Osteoblast (primary cell): Measurements from ENCODE around the gene IKZF2. TPM values are rescaled to one million over a fixed set of nuclear protein-coding genes. Genes with fewer than 3 reads are reported as not detected.

Source experiments
- DNase-seq: peaks from one replicate; pipeline ENCODE4 v3.0.0; 2011; ENCODE audit warnings: low spot score, mixed read lengths; ENCODE audit not compliant: insufficient read length; ENCODE audit errors: missing footprints
- H2AFZ ChIP-seq: 2 replicates; pipeline ENCODE4 v1.6.0; 2011; ENCODE audit warnings: mild to moderate bottlenecking, low read length
- H3K27ac ChIP-seq: 2 replicates; pipeline ENCODE4 v1.5.1; 2011; ENCODE audit warnings: mild to moderate bottlenecking, low read depth, low read length, moderate library complexity
- H3K27me3 ChIP-seq: 2 replicates; pipeline ENCODE4 v1.6.0; 2012; ENCODE audit warnings: mild to moderate bottlenecking, control low read depth, inconsistent platforms, low read length, moderate library complexity; ENCODE audit not compliant: insufficient read depth
- H3K36me3 ChIP-seq: 2 replicates; pipeline ENCODE4 v1.5.1; 2011; ENCODE audit warnings: mild to moderate bottlenecking, low read length, control low read depth, moderate library complexity; ENCODE audit not compliant: insufficient read depth
- H3K4me1 ChIP-seq: 2 replicates; pipeline ENCODE4 v1.5.1; 2011; ENCODE audit warnings: mild to moderate bottlenecking, low read length, control low read depth, moderate library complexity; ENCODE audit not compliant: insufficient read depth
- H3K4me2 ChIP-seq: 2 replicates; pipeline ENCODE4 v1.6.0; 2011; ENCODE audit warnings: mild to moderate bottlenecking, low read length; ENCODE audit not compliant: insufficient read depth
- H3K4me3 ChIP-seq: fragments of 200-600 bp; sonication (generic); 3 replicates; pipeline ENCODE4 v1.5.1; 2012; ENCODE audit warnings: mild to moderate bottlenecking, low read length, inconsistent platforms; ENCODE audit not compliant: insufficient read depth
- H3K79me2 ChIP-seq: 2 replicates; pipeline ENCODE4 v1.6.0; 2012; ENCODE audit warnings: mild to moderate bottlenecking, low read length, control low read depth, inconsistent platforms; ENCODE audit not compliant: insufficient read depth
- H3K9me3 ChIP-seq: 2 replicates; pipeline ENCODE4 v1.5.1; 2011; ENCODE audit warnings: low read depth, low read length, control low read depth
- H4K20me1 ChIP-seq: 2 replicates; pipeline ENCODE4 v1.6.0; 2012; ENCODE audit warnings: mild to moderate bottlenecking, low read length, control low read depth; ENCODE audit not compliant: insufficient read depth
- total RNA-seq: library from RNA; depleted of rRNA; stranded (reverse); fragments of >200 nt; gene quantifications from 2 replicates; pipeline ENCODE4 v1.2.3, GENCODE V29; 2012
- TF ChIP-seq, protein P1 (sequence below): IDR thresholded peaks from 2 replicates; pipeline ENCODE4 v1.5.1; 2011; ENCODE audit warnings: mild to moderate bottlenecking, low read depth, low read length, moderate library complexity; ENCODE audit errors: extremely low read depth

The IKZF2 gene
- total RNA-seq, 1 donor = 11.9 TPM

DNA sequence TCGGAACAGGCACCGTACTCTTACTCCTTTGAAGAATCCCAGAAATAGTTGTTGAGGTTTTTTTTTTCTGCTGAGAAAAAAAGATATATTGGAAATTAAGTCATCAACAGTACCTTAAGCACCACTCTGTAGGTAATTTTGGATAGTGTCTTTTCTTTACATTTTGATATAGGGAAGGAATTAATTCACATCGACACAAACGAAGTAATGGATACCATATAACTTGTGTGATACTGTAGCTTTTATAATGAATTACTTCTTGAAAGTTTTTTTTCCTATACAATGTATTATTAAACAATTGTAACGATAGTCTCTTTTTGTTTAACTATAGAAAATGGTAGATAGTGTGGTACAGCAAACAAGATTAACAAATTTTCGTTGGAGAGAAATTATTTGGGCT is 1.5 kb upstream of the IKZF2 start:
- Histone ChIP-seq H3K27ac (peak overlapping the region; percentile 76), H3K4me3 (peak overlapping the region; percentile 74), H3K79me2 (peaks cover 8% of the 10 kb centered on the region), H2AFZ (peak overlapping the region; percentile 83), H3K27me3 (no peaks in the 10 kb centered on the region), H3K36me3 (no peaks in the 10 kb centered on the region), H3K4me2 (peak overlapping the region; percentile 85), H3K4me1 (peaks cover 15% of the 10 kb centered on the region), H3K9me3 (no peaks in the 10 kb centered on the region), H4K20me1 (no peaks in the 10 kb centered on the region)
- DNase-seq = peak; percentile 82
- TF ChIP-seq, protein P1, sequence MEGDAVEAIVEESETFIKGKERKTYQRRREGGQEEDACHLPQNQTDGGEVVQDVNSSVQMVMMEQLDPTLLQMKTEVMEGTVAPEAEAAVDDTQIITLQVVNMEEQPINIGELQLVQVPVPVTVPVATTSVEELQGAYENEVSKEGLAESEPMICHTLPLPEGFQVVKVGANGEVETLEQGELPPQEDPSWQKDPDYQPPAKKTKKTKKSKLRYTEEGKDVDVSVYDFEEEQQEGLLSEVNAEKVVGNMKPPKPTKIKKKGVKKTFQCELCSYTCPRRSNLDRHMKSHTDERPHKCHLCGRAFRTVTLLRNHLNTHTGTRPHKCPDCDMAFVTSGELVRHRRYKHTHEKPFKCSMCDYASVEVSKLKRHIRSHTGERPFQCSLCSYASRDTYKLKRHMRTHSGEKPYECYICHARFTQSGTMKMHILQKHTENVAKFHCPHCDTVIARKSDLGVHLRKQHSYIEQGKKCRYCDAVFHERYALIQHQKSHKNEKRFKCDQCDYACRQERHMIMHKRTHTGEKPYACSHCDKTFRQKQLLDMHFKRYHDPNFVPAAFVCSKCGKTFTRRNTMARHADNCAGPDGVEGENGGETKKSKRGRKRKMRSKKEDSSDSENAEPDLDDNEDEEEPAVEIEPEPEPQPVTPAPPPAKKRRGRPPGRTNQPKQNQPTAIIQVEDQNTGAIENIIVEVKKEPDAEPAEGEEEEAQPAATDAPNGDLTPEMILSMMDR = no peak

DNA sequence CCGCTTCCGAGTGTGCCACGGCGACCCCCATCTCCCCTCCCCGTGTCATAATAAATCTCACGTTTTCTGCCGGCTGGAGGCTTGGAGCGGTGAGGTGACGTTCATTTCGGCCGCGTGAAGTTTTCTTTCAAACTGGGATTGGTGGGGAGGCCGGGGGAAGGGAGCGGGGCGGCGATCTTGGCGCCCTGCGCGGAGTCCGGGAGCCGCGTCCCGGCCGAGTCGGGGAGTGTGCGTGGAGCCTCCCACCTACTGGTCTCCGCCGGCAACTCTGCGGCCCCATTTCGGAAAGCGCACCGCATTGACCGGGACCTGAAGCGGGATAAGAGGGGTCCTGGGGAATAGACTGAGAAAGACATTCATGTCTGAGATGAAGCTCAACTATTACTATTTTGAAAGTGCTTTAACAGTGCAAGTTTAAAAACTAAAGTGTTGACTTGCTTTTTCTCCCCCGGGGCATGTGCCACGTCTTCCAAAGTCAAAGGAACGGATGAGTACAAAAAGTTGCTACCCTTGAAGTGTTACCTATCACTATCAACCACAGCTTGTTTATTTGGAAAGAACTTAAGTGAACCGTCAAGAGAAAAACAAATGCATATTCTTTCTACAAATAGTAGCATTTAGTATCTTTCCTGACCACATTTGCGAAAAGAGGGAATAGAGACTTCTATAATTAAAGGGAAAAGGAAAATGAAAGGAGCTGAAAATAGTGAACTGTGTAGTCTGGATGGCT is 818 bp upstream of the IKZF2 start:
- Histone ChIP-seq H3K9me3 (no peaks in the 10 kb centered on the region), H3K36me3 (no peaks in the 10 kb centered on the region), H3K27ac (peak overlapping the region; percentile 76)

GRCh38 chr2:213150315-213151097 is 906 bp downstream of the IKZF2 start:
- Histone ChIP-seq H4K20me1 (no peaks in the 10 kb centered on the region), H3K27ac (peak overlapping the region; percentile 68)

More for the DNA sequence above, 818 bp upstream of the IKZF2 start:
- Histone ChIP-seq H2AFZ (peak overlapping the region; percentile 83), H4K20me1 (no peaks in the 10 kb centered on the region), H3K4me1 (peaks cover 15% of the 10 kb centered on the region), H3K4me2 (peak overlapping the region; percentile 85), H3K4me3 (peak overlapping the region; percentile 74), H3K27me3 (no peaks in the 10 kb centered on the region), H3K79me2 (peaks cover 8% of the 10 kb centered on the region)
- TF ChIP-seq, protein P1 = peak; percentile 32
- peak; percentile 92 for DNase-seq

More at GRCh38 chr2:213150315-213151097, 906 bp downstream of the IKZF2 start:
- peak overlapping the region; percentile 74 for H3K4me3 ChIP-seq
- peaks cover 15% of the 10 kb centered on the region for H3K4me1 ChIP-seq
- H3K9me3 ChIP-seq = no peaks in the 10 kb centered on the region
- no peaks in the 10 kb centered on the region for H3K36me3 ChIP-seq
- DNase-seq = peak; percentile 64
- peak overlapping the region; percentile 97 for H2AFZ ChIP-seq
- H3K4me2 ChIP-seq = peak overlapping the region; percentile 98
- H3K27me3 ChIP-seq = no peaks in the 10 kb centered on the region
- H3K79me2 ChIP-seq = peaks cover 8% of the 10 kb centered on the region
- TF ChIP-seq, protein P1 = no peak
